Hematopoietic multipotent progenitor cell treated with erythropoietin and hydrocortisone succinate and interleukin-3 and kit ligand, for 4 days (in vitro differentiated cells): ENCODE measurements around the gene PLCXD3.
"Not testable (repeated sequence)": the region's sequence is repeated elsewhere in the genome, so short reads cannot be mapped to it uniquely, and the experiment has no call there.

ENCODE experiments used
- DNase-seq: peaks from one replicate; pipeline ENCODE4 v3.0.0-alpha.2; 2015

The PLCXD3 gene

DNA sequence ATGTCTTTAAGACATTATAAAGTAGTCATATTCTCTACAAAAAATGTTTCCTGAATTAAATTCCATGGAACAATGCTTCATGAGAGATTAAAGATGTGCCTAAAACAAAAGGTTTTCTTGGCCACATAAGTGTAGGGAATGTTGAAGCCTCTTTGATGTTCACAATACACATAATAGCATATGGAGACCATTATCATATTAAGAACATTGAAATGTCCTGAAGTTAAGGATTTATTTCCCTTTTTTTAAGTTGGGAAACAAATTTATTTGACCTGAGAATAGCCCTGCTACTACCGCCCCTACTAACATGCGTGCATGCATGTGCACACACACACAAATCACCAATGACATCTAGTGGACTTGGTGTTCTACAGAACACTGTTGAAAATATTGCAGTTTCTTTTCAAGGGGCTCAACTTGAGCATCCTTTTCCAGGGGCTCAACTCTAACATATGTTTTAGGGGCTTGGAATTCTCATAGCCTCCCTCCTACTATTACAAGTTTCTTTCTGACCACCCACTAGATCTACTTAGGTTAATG is 172.2 kb downstream of the PLCXD3 start:
- no peak for DNase-seq

GRCh38 chr5:41337724-41338123 is 172.7 kb downstream of the PLCXD3 start:
- DNase-seq = no peak

- DNase-seq = no peak
These were observed 173.2 kb downstream of the PLCXD3 start for GRCh38 chr5:41337216-41337615.

GRCh38 chr5:41336471-41336870 is 173.9 kb downstream of the PLCXD3 start:
- DNase-seq = no peak

- no peak for DNase-seq
These were observed 174.7 kb downstream of the PLCXD3 start for GRCh38 chr5:41335596-41336181.

DNA sequence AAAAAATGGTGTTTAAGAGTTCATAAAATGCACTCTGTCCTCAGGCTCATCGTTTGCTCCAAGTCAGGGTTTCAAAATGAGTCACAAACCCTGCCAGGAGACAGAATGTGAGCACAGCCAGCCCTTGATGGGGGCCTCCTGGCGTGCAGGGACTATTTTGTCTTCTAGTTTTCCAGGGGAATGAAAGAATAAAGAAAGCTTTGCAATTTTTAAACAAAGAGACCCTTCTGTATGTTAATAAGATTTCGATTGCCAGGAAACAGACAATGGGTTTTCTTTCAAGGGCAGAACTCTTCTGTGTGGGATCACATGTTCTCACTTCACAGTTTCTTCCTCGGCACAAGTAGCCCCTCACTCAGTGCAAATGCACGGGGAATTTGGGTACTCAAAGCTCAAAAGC is 175.6 kb downstream of the PLCXD3 start:
- DNase-seq = no peak

GRCh38 chr5:41334221-41334620 is 176.2 kb downstream of the PLCXD3 start:
- no peak for DNase-seq

GRCh38 chr5:41325074-41325473 is 185.3 kb downstream of the PLCXD3 start:
- no peak for DNase-seq

- DNase-seq = not testable (repeated sequence)
These were observed 187.6 kb downstream of the PLCXD3 start for GRCh38 chr5:41322826-41323225.

DNA sequence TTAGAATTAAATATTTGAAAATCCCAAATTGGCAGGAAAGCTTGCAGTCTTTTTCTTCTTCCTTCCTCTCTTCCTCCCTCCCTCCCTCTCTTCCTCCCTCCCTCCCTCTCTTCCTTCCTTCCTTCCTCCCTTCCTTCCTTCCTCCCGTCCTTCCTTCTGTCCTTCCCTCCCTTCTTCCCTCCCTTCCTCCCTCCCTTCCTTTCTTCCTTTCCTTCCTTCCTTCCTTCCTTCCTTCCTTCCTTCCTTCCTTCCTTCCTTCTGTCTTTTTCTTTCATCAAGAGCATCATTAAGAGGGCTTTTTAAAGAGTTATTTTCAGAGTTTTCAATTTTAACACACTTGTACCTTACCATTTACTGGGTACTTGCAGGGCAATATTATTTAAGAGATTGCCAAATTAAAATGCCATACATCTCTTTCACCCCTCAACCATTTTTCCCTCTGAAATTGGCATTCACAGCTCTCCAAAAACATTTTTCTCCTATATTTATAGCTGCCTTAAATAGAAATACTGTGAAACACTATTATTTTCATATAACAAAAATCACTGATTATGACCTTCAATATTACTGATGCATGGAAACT is 197.8 kb downstream of the PLCXD3 start:
- DNase-seq = no peak

DNA sequence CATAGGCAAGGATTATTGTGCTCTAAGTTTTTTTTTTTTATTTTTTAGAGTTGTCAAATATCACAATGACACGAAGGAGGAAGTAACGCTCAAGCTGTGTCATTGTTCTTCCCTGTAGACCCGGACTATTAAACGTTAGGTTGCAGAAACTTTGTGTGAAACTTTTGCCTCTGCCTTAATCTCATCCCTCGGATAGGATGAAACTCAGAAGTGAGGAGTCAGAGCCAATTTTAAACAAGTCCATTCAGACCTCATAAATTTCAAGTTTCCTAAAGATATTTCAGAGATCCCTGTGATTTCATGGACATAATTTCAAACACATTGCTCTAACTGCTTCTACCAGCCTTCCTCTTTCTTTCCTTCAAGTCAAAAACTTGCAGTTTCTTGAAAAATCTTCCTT is 198.3 kb downstream of the PLCXD3 start:
- DNase-seq = no peak

DNA sequence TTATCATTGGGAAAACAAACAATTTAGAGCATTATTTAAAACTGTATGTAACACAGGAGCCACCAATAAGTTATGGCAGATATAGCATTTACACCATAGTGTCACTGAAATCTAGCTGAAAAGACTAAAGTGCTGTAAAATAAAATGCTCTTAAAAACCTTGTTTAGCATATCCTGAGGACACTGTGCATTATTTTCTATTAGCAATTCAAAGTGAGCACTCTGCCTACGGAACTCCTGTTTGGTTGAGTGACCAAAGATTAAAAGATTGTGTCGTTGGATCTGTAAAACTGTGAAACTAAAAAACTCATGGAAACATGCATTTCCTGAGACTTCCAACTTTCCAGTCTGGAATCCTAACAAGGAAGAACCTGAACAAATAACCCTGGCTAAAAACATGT is 201.1 kb downstream of the PLCXD3 start:
- no peak for DNase-seq

GRCh38 chr5:41306005-41306404 is 204.4 kb downstream of the PLCXD3 start:
- no peak for DNase-seq

DNA sequence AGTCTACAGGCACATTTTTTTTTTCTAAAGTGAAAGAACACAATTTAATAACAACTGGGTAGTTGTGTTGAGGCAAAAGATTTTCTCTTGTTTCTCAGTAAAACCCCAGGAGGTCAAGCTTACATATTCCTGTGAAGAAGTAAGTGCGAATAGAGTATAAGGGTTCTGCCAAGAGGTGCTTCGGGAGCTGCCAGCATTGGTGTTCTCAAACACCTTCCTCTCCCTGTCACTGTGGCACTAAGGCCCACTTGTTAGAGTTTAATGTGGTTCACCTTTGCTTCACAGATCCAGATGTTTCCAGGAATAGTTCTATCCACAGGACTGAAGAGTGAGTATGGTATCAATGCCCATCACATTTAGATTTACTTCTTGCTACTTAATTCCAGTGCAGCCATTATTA is 205.3 kb downstream of the PLCXD3 start:
- DNase-seq = no peak

DNA sequence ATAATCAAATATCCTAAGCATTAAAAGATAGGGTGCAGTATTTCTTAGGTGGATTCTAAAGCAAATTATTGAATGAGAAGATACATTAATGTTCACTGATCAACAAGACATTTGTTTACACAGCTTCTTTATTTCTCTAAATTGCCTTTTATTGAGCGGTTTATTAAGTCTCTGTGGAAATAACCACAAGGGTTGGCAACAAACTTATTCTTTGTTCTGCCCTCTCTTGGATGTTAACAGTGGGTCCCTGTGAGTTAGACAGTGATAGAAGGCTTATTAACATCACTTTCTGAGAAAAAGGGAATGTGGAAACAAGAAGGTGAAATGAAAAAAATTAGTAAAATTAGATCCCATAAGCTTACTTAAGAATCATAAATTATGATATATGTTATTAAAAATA is 214.3 kb downstream of the PLCXD3 start:
- no peak for DNase-seq

DNA sequence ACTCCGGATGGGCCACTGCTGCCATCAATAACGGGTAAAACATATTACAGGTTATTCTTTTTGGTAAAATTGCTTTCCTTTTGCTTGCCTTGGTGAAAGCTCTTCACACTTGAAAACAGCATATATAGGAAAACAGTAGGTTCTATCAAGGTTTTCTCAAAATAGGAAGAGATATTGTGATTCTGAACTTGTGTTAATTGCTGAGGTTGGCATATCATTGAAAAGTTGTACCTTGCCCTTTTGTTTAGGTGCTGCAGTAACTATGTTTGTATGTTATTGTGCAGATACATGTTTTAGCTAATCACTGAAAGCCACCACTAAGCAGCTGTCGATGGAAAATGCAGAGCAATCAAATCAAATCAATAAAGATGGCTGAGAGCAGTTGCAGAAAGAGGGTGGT is 219.1 kb downstream of the PLCXD3 start:
- no peak for DNase-seq

GRCh38 chr5:41290810-41291209 is 219.6 kb downstream of the PLCXD3 start:
- DNase-seq = no peak

DNA sequence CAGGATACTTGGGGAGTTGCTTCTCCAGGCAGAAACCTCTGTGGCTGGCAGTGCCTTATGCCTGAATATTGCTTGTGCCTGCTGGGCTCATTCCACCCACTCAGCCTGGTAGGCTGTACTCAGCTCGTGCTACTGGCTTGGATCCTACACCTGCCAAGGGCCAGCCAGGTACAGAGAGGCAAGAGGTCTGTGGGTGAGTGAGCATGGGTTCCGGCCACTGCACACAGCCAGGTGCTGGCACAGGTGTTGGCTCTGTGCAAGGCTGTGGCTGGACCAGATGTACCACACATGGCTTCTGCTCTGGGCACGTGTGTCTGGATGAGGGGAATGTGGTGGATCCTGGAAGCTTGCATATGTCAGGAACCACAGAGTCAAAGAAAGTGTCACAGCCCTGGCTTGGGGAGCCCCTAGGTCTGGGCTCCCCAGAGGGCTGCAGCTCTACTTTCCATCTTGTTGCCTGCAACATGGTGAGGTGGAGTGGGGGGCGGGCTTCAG is 220.4 kb downstream of the PLCXD3 start:
- no peak for DNase-seq

- no peak for DNase-seq
These were observed 223.7 kb downstream of the PLCXD3 start for GRCh38 chr5:41286696-41287095.

DNA sequence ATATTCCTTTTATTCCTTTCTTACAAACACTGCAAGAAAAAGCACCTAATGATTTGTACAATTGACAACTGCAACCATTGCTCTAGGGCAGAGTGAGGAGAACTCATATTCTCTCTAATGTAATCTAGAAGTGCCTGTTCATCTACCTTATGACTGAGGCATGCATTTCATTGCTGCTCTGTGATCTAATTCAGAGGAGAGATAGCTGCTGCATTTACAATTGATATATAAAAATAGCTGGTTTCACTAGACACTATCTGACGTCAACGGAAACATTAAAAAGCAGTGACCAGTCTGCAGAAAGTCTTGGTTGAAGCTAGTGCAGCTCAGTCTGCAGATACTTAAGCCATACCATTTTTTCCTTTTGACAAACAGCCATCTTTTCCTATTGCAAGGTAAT is 224.2 kb downstream of the PLCXD3 start:
- DNase-seq = no peak

GRCh38 chr5:41284938-41285337 is 225.5 kb downstream of the PLCXD3 start:
- no peak for DNase-seq

GRCh38 chr5:41281215-41281810 is 229.1 kb downstream of the PLCXD3 start:
- no peak for DNase-seq

DNA sequence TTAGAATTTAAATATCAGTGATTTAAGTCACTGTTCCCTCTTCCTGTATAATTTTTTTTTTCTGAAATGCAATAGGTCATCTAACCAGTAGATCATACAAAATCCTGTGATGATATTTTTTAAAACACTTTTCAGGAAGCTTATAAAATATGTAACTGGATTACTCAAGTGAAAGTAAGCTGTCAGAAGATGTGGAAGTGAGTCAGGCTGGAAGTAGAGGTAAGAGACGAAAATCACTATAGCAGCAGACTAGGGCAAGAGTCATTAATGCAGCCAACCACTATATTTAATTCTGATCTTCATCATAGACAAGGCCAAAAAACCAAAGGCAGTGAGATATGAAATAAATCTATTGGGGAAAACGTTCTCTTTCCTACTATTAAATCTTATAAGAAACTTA is 231.4 kb downstream of the PLCXD3 start:
- DNase-seq = no peak

DNA sequence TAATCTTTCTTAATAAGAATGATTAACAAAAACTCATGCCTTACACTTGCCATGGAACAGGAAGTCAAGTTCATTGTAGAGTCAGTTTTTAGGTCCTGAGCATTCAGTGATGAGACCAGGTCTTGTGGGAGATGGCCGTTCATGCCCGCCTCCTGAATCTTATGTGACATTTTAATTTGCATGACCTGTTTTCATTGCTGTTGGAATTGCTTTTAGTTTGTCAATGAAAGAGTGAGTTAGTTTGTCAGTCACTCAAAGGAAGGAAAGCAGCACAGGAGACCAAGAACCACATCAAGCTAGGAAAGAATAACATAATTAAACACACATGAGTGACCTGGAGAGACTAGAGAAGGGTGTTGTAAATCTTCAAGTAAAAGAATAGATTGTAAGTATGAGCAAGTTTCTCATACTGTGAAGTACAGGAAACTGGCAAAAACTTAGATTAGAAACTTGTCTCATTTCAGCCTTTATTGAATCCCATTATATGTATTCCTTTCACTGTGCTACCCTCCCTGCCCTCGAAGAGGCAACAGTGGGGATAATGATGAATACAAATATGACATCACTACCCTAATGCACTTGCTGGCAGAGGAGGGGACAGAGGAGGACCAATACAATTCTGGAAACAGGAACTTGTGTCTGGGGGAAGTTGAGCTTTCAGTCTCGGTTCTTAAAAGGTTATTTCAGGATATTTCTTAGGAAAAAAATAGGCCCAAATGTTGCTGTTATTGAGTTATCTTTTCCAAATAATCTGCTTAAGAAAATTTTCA is 232.7 kb downstream of the PLCXD3 start:
- DNase-seq = no peak
